RWPE2 (cell line): Measurements from ENCODE around the gene PPWD1.

Experiments used
- ATAC-seq: fragments of 200-7000 bp; cut with Tn5 transposase; 3 replicates; pipeline ENCODE4 v1.9.1; 2021; ENCODE audit warnings: low read depth
- DNase-seq: peaks from one replicate; pipeline ENCODE4 v3.0.0-alpha.2; 2020; ENCODE audit warnings: low spot score
- H3K27ac ChIP-seq: fragments of 450-650 bp; 2 replicates; pipeline ENCODE4 v1.5.1; 2017; ENCODE audit warnings: mild to moderate bottlenecking; ENCODE audit not compliant: poor library complexity, severe bottlenecking
- H3K27me3 ChIP-seq: fragments of 250-450 bp; sonication (Bioruptor Pico); 2 replicates; pipeline ENCODE4 v1.5.1; 2021; ENCODE audit warnings: mild to moderate bottlenecking, moderate library complexity; ENCODE audit not compliant: insufficient read depth, poor library complexity, severe bottlenecking
- H3K36me3 ChIP-seq: fragments of 250-450 bp; sonication (Bioruptor Pico); 2 replicates; pipeline ENCODE4 v1.5.1; 2020; ENCODE audit warnings: low read depth, mild to moderate bottlenecking, moderate library complexity
- H3K4me1 ChIP-seq: fragments of 250-450 bp; sonication (Bioruptor Pico); 2 replicates; pipeline ENCODE4 v1.5.1; 2021; ENCODE audit warnings: mild to moderate bottlenecking, moderate library complexity; ENCODE audit not compliant: insufficient read depth, poor library complexity, severe bottlenecking
- H3K4me3 ChIP-seq: fragments of 250-450 bp; sonication (Bioruptor Pico); 2 replicates; pipeline ENCODE4 v1.5.1; 2021; ENCODE audit warnings: mild to moderate bottlenecking, moderate library complexity; ENCODE audit not compliant: severe bottlenecking
- H3K9me3 ChIP-seq: fragments of 250-450 bp; sonication (Bioruptor Pico); 2 replicates; pipeline ENCODE4 v1.5.1; 2021; ENCODE audit warnings: mild to moderate bottlenecking, moderate library complexity; ENCODE audit not compliant: severe bottlenecking
- CTCF ChIP-seq: fragments of 450-650 bp; IDR thresholded peaks from one replicate; pipeline ENCODE4 v1.5.1; 2017; ENCODE audit warnings: mild to moderate bottlenecking, moderate library complexity; ENCODE audit not compliant: poor library complexity, severe bottlenecking

PPWD1 gene

GRCh38 chr5:65555287-65555686 is 7.8 kb upstream of the PPWD1 start:
- H3K36me3 ChIP-seq, result peaks cover 87% of the 10 kb centered on the region

GRCh38 chr5:65556181-65556580 is 6.9 kb upstream of the PPWD1 start:
- ATAC-seq (no peak), DNase-seq (no peak)
- Histone ChIP-seq H3K27ac (no peak overlapping the region), H3K27me3 (no peaks in the 10 kb centered on the region), H3K4me3 (no peak overlapping the region), H3K36me3 (peaks cover 87% of the 10 kb centered on the region), H3K9me3 (no peaks in the 10 kb centered on the region), H3K4me1 (peaks cover 10% of the 10 kb centered on the region)
- no peak for TF ChIP-seq CTCF

More at GRCh38 chr5:65555287-65555686, 7.8 kb upstream of the PPWD1 start:
- Histone ChIP-seq H3K9me3 (no peaks in the 10 kb centered on the region), H3K4me1 (peaks cover 1% of the 10 kb centered on the region), H3K27ac (no peak overlapping the region), H3K4me3 (no peak overlapping the region), H3K27me3 (no peaks in the 10 kb centered on the region)
- ATAC-seq (no peak), DNase-seq (no peak)
- TF ChIP-seq CTCF, result no peak

GRCh38 chr5:65556718-65557117 is 6.4 kb upstream of the PPWD1 start:
- Histone ChIP-seq H3K4me1 (peaks cover 16% of the 10 kb centered on the region), H3K36me3 (peaks cover 87% of the 10 kb centered on the region), H3K27me3 (no peaks in the 10 kb centered on the region), H3K4me3 (no peak overlapping the region), H3K9me3 (no peaks in the 10 kb centered on the region), H3K27ac (no peak overlapping the region)
- no peak for ATAC-seq
- no peak for TF ChIP-seq CTCF
- no peak for DNase-seq

GRCh38 chr5:65563777-65564176 is 681 bp downstream of the PPWD1 start:
- peak overlapping the region; percentile 57 for H3K27ac ChIP-seq
- no peaks in the 10 kb centered on the region for H3K9me3 ChIP-seq
- DNase-seq, result no peak
- peaks cover 65% of the 10 kb centered on the region for H3K36me3 ChIP-seq
- H3K4me3 ChIP-seq, result peak overlapping the region; percentile 87
- ATAC-seq, result no peak
- TF ChIP-seq CTCF, result no peak
- no peaks in the 10 kb centered on the region for H3K27me3 ChIP-seq
- peaks cover 30% of the 10 kb centered on the region for H3K4me1 ChIP-seq

GRCh38 chr5:65566505-65566904 is 3.4 kb downstream of the PPWD1 start:
- H3K4me1 ChIP-seq, result peaks cover 17% of the 10 kb centered on the region
- H3K27me3 ChIP-seq, result no peaks in the 10 kb centered on the region
- ATAC-seq (no peak), DNase-seq (no peak)
- no peaks in the 10 kb centered on the region for H3K9me3 ChIP-seq
- H3K4me3 ChIP-seq, result no peak overlapping the region
- peaks cover 67% of the 10 kb centered on the region for H3K36me3 ChIP-seq
- TF ChIP-seq CTCF, result no peak
- H3K27ac ChIP-seq, result no peak overlapping the region
